IPS-18c (cell line): Measurements from ENCODE around the gene FAM83F.

Experiments
- H3K4me3 ChIP-seq: 2 replicates; pipeline ENCODE4 v1.7.0; 2013; ENCODE audit warnings: low read depth, mild to moderate bottlenecking, low read length, moderate library complexity; ENCODE audit not compliant: insufficient read depth
- H3K9me3 ChIP-seq: one replicate; pipeline ENCODE4 v1.6.1; 2013; ENCODE audit warnings: mild to moderate bottlenecking, low read length, moderate library complexity; ENCODE audit not compliant: control insufficient read depth, insufficient read depth

Gene FAM83F

GRCh38 chr22:40002935-40003715 lies 8.4 kb downstream of the FAM83F start:
- H3K9me3 ChIP-seq, result peaks cover 2% of the 10 kb centered on the region
- H3K4me3 ChIP-seq, result no peak overlapping the region

- H3K9me3 ChIP-seq, result peaks cover 2% of the 10 kb centered on the region
- H3K4me3 ChIP-seq, result no peak overlapping the region
These were observed 10.1 kb downstream of the FAM83F start for GRCh38 chr22:40004836-40005235.

DNA sequence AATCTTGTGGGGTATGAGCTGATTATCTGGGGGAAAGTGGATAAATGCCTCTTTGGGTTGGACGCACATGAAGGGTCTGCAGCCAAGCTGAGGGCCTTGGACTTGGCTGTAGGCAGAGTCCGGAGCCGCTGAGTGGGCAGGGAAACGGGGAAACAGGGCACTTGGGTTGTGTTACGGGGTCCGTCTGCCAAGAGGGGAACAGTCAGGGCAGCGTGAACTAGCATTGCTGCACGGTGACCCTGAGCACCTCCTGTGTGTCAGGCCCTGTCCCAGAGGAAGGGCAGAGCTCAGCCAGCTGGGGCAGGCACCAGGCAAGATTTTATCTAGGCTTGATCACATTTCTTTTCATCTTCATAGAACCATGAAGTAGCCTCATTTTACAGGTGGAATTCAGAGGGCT lies 11.9 kb downstream of the FAM83F start:
- peaks cover 2% of the 10 kb centered on the region for H3K9me3 ChIP-seq

DNA sequence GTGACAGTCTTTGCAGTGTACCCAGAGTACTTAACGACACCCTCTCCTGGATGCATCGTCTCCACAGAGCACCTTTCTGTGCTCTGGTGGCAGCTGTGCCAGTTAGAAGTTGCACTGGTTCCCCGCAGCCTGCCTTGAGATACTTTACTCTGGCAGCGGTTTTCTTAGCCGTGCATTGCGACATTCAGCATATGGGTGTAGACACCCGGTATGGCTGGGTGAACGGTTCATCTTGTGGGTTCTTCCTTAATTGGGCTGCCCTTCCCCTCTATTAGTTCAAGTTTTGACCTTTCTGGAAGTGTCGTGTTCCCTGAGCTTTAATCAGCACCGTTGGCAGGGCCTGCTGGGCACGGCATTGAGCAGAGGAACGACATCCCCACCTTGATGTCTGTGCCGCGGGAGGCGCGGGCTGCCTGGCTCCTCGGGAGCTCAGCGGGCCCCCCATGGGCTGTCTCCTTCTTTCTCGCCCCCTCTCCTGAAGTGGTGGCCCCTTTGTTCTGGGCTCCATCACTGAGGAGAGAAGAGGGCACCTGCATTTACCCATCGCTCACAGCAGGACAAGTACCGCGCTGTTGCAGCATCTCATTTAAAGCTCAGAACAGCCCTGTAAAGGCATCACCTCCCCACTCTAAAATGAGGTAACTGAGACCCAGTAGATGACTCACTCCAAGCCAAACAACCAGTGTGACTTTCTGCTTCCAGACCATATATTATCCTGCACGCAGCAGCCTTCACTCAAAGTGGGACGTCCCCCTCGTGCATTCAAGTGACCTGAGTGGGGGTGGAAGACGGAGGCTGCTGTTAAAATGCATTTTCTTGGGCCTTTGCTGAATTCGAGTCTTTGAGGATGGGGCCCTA lies 13.3 kb downstream of the FAM83F start:
- no peak overlapping the region for H3K4me3 ChIP-seq
- H3K9me3 ChIP-seq, result peaks cover 2% of the 10 kb centered on the region

More for the DNA sequence above, 11.9 kb downstream of the FAM83F start:
- H3K4me3 ChIP-seq, result no peak overlapping the region

DNA sequence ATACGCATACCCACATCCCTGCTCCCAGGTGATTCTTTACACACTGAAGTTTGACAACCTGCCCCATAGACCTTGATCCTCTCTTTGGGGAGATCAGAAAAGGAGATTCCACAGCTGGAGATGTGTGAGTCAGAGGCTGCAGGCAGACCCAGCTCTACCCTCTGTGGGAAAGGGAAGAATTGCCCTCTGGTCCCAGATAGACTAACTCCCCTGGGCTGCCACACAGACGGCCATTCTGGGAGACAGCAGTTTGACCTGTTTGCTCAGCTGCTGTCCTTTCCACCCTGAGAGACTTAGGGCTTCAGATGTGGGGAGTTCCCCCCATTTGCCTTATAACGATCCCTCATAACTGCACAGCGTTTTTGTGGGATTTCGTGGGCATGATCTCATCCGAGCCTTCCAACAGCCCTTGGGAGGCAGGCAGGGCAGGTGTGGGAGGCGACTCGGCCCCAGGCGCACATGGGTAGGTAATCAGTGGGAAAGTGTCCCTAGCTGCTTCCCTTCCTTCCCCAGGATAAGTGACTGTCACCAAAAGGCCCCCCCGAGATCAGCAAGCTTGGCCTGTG lies 14.1 kb downstream of the FAM83F start:
- H3K9me3 ChIP-seq, result no peaks in the 10 kb centered on the region

DNA sequence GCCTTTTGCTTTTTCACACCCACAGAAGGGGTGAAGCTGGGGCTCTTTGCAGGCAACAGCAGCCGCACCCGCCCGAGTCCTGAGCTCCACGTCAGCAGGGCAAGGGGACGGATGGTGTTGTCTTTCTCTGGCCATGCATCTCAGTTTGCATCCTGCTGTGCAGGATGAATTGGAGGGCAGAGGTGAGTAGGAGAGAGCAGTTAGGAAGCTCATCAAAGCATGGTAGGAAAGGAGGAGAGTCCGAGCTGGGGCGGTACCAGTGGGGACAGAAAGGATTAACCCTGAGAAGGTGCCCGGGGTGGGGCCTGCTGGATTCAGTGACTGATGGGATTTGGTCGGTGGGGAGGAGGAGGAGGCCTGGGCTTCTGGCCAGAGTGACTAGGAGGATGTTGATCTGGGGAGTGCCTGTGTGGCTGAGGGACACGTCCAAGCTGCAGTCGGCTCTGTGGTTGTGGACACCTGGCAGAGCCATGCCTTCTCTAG lies 14.6 kb downstream of the FAM83F start:
- no peaks in the 10 kb centered on the region for H3K9me3 ChIP-seq
- peak overlapping the region; percentile 34 for H3K4me3 ChIP-seq

More for the DNA sequence above, 14.1 kb downstream of the FAM83F start:
- H3K4me3 ChIP-seq, result no peak overlapping the region

GRCh38 chr22:40009951-40010671 lies 15.4 kb downstream of the FAM83F start:
- no peaks in the 10 kb centered on the region for H3K9me3 ChIP-seq
- H3K4me3 ChIP-seq, result peak overlapping the region; percentile 34; the same call in 1 of the 2 replicates

GRCh38 chr22:40010746-40011145 lies 16.0 kb downstream of the FAM83F start:
- no peak overlapping the region for H3K4me3 ChIP-seq
- no peaks in the 10 kb centered on the region for H3K9me3 ChIP-seq

- H3K4me3 ChIP-seq, result no peak overlapping the region
These were observed 20.0 kb downstream of the FAM83F start for GRCh38 chr22:40014667-40015248.

DNA sequence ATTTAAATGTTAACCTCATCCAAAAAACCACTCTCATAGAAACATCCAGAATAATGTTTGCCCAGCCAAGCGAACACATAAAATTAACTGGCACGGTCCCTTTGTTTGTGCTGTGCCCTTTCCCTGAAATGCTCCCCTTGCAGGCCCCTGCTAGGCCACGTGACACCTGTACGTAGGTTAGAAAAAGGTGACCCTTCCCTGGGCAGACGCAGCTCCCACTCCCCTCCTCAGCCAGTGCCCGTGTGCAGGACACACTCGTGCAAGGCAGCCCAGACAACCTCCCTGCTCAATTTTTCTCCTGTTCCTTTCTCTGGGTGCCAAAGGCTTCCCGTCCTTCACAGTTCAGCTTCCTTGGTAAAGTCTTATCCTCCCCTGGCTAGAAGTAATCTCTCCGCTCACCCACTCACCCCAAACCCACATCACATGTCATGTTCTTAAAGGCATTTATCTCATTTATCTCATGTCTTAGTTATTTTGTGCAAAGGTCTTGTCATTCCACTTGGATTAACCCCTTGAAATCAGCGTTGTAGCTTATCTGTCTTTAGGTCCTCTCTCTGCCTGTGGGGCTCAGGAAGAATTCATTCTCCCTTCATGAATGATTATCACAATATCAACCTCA lies 20.7 kb downstream of the FAM83F start:
- H3K4me3 ChIP-seq, result no peak overlapping the region
- no peaks in the 10 kb centered on the region for H3K9me3 ChIP-seq

More at GRCh38 chr22:40014667-40015248, 20.0 kb downstream of the FAM83F start:
- H3K9me3 ChIP-seq, result no peaks in the 10 kb centered on the region

GRCh38 chr22:40018051-40018450 lies 23.3 kb downstream of the FAM83F start:
- Histone ChIP-seq H3K9me3 (no peaks in the 10 kb centered on the region), H3K4me3 (no peak overlapping the region)

- Histone ChIP-seq H3K9me3 (no peaks in the 10 kb centered on the region), H3K4me3 (no peak overlapping the region)
These were observed 24.3 kb downstream of the FAM83F start for GRCh38 chr22:40019100-40019499.

- no peak overlapping the region for H3K4me3 ChIP-seq
- no peaks in the 10 kb centered on the region for H3K9me3 ChIP-seq
These were observed 26.2 kb downstream of the FAM83F start for GRCh38 chr22:40020956-40021355.

DNA sequence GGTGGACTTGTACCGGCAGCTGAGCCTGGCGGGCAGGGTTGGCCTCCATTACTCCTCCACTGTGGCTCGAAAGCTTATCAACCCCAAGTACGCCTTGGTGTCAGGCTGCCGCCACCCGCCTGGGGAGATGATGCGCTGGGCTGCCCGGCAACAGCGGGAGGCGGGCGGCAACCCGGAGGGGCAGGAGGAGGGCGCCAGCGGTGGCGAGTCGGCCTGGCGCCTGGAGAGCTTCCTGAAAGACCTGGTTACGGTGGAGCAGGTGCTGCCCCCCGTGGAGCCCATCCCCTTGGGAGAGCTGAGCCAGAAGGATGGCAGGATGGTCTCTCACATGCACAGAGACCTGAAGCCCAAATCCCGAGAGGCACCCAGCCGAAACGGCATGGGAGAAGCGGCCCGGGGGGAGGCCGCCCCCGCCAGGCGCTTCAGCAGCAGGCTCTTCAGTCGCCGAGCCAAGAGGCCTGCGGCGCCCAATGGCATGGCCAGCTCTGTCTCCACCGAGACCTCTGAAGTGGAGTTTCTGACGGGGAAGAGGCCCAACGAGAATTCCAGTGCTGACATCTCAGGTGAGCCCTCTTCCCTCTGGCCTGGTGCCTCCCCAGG lies 26.7 kb downstream of the FAM83F start:
- Histone ChIP-seq H3K9me3 (no peaks in the 10 kb centered on the region), H3K4me3 (no peak overlapping the region)

- H3K4me3 ChIP-seq, result no peak overlapping the region
- H3K9me3 ChIP-seq, result no peaks in the 10 kb centered on the region
These were observed 27.9 kb downstream of the FAM83F start for GRCh38 chr22:40022536-40023240.
